GM19324 (cell line): ENCODE measurements around the gene GSE1.
"Not testable (repeated sequence)": the region's sequence is repeated elsewhere in the genome, so short reads cannot be mapped to it uniquely, and the experiment has no call there.

ENCODE experiments used
- ATAC-seq: cut with Tn5 transposase; IDR thresholded peaks from one replicate; pipeline ENCODE4 v1.9.1; 2021; ENCODE audit warnings: mild to moderate bottlenecking, moderate library complexity; ENCODE audit not compliant: unreplicated experiment, low FRiP score

Gene GSE1

GRCh38 chr16:85589688-85590505 lies 23.2 kb upstream of the GSE1 start:
- no peak for ATAC-seq

GRCh38 chr16:85590506-85590832 lies 22.7 kb upstream of the GSE1 start:
- no peak for ATAC-seq

GRCh38 chr16:85591381-85591780 lies 21.7 kb upstream of the GSE1 start:
- no peak for ATAC-seq

GRCh38 chr16:85592277-85592676 lies 20.8 kb upstream of the GSE1 start:
- not testable (repeated sequence) for ATAC-seq

- no peak for ATAC-seq
These were observed 20.2 kb upstream of the GSE1 start for GRCh38 chr16:85592700-85593493.

GRCh38 chr16:85593494-85594221 lies 19.5 kb upstream of the GSE1 start:
- no peak for ATAC-seq

- no peak for ATAC-seq
These were observed 18.7 kb upstream of the GSE1 start for GRCh38 chr16:85594273-85594977.

GRCh38 chr16:85594978-85595661 lies 18.0 kb upstream of the GSE1 start:
- ATAC-seq, result no peak

- ATAC-seq, result no peak
These were observed 17.2 kb upstream of the GSE1 start for GRCh38 chr16:85595812-85596502.

- ATAC-seq, result no peak
These were observed 15.0 kb upstream of the GSE1 start for GRCh38 chr16:85598141-85598540.

GRCh38 chr16:85600078-85600477 lies 13.0 kb upstream of the GSE1 start:
- no peak for ATAC-seq

GRCh38 chr16:85600530-85601271 lies 12.4 kb upstream of the GSE1 start:
- no peak for ATAC-seq

GRCh38 chr16:85601272-85601639 lies 11.9 kb upstream of the GSE1 start:
- ATAC-seq, result no peak

GRCh38 chr16:85601730-85602401 lies 11.3 kb upstream of the GSE1 start:
- ATAC-seq, result no peak

- ATAC-seq, result no peak
These were observed 10.5 kb upstream of the GSE1 start for GRCh38 chr16:85602402-85603202.

- no peak for ATAC-seq
These were observed 9.8 kb upstream of the GSE1 start for GRCh38 chr16:85603203-85603755.

GRCh38 chr16:85604145-85604705 lies 8.9 kb upstream of the GSE1 start:
- no peak for ATAC-seq
